ENCODE data around the gene LCP2.

Gene LCP2

GRCh38 chr5:170206958-170207357, 90.6 kb downstream of the LCP2 start:
- Histone ChIP-seq H3K36me3 (ENCODE audit: control insufficient read depth in 2 of 2, insufficient read depth in 1 of 2, low read length in 2 of 2) (no peaks in the 10 kb centered on the region), H3K27ac (ENCODE audit: extremely low read depth, low read depth, low read length) (no peak overlapping the region), H3K4me3 (ENCODE audit: low read depth, low read length) (no peak overlapping the region), H3K9me3 (ENCODE audit: control insufficient read depth, insufficient read depth, low read depth, low read length) (no peaks in the 10 kb centered on the region), H3K4me1 (ENCODE audit: control insufficient read depth, insufficient read depth, low read length) (no peaks in the 10 kb centered on the region)
- POLR2A ChIA-PET: no interaction called here
- CTCF ChIA-PET: no interaction called here
- TF ChIP-seq ZNF530 (tag by site-specific recombination; IDR thresholded peaks at IDR 0.05; ENCODE audit: low read depth) (no peak), ZNF140 (tag by site-specific recombination; IDR thresholded peaks at IDR 0.05) (no peak), KLF17 (tag by site-specific recombination; IDR thresholded peaks at IDR 0.05) (no peak), YY1 (tag by site-specific recombination; IDR thresholded peaks at IDR 0.05) (no peak), ZNF626 (tag by site-specific recombination; IDR thresholded peaks at IDR 0.05) (no peak)

GRCh38 chr5:170206216-170206615, 91.4 kb downstream of the LCP2 start:
- ChIA-PET CTCF (interaction anchor here (0.7 to 2.4 kb wide), 5 partner anchors 22 to 106 kb away, joined by 3 to 10 read pairs (median 5); no protein-coding TSS in a partner anchor), POLR2A (no interaction called here)
- no peak overlapping the region for H3K4me3 ChIP-seq (ENCODE audit: low read depth, low read length)
- H3K36me3 ChIP-seq (ENCODE audit: control insufficient read depth in 2 of 2, insufficient read depth in 1 of 2, low read length in 2 of 2): no peaks in the 10 kb centered on the region
- H3K4me1 ChIP-seq (ENCODE audit: control insufficient read depth, insufficient read depth, low read length): no peaks in the 10 kb centered on the region
- H3K27ac ChIP-seq (ENCODE audit: extremely low read depth, low read depth, low read length): no peak overlapping the region
- TF ChIP-seq ZNF645 (tag by site-specific recombination; IDR thresholded peaks at IDR 0.05) (no peak), INSM2 (tag by site-specific recombination; IDR thresholded peaks at IDR 0.05) (no peak), TRIM28 (IDR thresholded peaks at IDR 0.05; ENCODE audit: borderline replicate concordance, low read length) (no peak), ZBTB20 (tag by site-specific recombination; IDR thresholded peaks at IDR 0.05) (no peak), ZNF449 (tag by site-specific recombination; IDR thresholded peaks at IDR 0.05) (no peak), HOXD13 (CRISPR knock-in tag; IDR thresholded peaks at IDR 0.05; ENCODE audit: borderline replicate concordance) (no peak), GLI4 (tag by site-specific recombination; IDR thresholded peaks at IDR 0.05) (no peak), FEZF1 (tag by site-specific recombination; IDR thresholded peaks at IDR 0.05) (no peak), ZNF514 (tag by site-specific recombination; IDR thresholded peaks at IDR 0.05) (no peak), ZNF596 (tag by site-specific recombination; IDR thresholded peaks at IDR 0.05) (no peak), ZBTB21 (tag by site-specific recombination; IDR thresholded peaks at IDR 0.05) (no peak), ZNF624 (tag by site-specific recombination; IDR thresholded peaks at IDR 0.05) (no peak), ZNF544 (tag by site-specific recombination; IDR thresholded peaks at IDR 0.05) (no peak), TCF7L2 (IDR thresholded peaks at IDR 0.05; ENCODE audit: borderline replicate concordance, low read depth, low read length) (no peak), TSHZ1 (tag by site-specific recombination; IDR thresholded peaks at IDR 0.05; ENCODE audit: borderline replicate concordance) (no peak), ZNF362 (tag by site-specific recombination; IDR thresholded peaks at IDR 0.05) (no peak), ZNF692 (tag by site-specific recombination; IDR thresholded peaks at IDR 0.05) (no peak)
- no peaks in the 10 kb centered on the region for H3K9me3 ChIP-seq (ENCODE audit: control insufficient read depth, insufficient read depth, low read depth, low read length)
